HG03135 (cell line): Measurements from ENCODE around the gene ITPR2.
"Not testable (repeated sequence)": the region's sequence is repeated elsewhere in the genome, so short reads cannot be mapped to it uniquely, and the experiment has no call there.

ENCODE experiments used
- ATAC-seq: cut with Tn5 transposase; IDR thresholded peaks from one replicate; pipeline ENCODE4 v1.9.1; 2021; ENCODE audit warnings: mild to moderate bottlenecking, moderate library complexity; ENCODE audit not compliant: unreplicated experiment

ITPR2 gene

GRCh38 chr12:26767116-26767515 is 65.9 kb downstream of the ITPR2 start:
- ATAC-seq, result no peak

GRCh38 chr12:26762186-26762585 is 70.8 kb downstream of the ITPR2 start:
- ATAC-seq, result no peak

GRCh38 chr12:26761775-26762174 is 71.2 kb downstream of the ITPR2 start:
- ATAC-seq, result no peak

DNA sequence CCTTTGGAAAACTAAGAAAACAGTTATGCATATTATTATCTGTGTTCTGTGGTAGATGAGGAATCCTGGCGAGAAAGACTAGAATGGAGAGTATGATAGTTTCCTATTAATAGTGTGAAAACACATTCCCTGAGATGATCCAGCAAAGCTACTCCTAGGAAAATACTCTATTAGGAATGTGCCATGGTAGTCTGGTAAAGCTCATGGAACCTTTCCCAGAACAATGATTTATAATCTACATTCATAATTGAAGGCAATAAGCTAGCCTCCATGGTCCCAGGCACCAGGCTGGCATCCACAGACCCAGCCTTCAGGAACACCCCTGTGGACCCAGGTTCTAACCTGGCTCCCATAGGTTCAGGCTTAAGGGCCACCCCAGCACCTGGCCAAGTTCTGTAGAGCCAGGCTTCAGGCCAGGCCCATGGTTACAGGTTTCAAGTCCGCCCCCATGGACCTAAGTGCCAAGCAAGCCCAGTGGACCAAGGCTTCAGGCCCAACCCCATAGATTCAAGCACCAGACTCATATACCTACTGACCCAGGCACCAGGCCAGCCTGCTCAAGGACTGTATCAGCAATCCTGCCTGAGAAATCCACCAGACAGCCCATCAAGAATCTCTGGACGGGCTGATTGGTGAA is 72.2 kb downstream of the ITPR2 start:
- no peak for ATAC-seq

- not testable (repeated sequence) for ATAC-seq
Observed at GRCh38 chr12:26755362-26755761, 77.6 kb downstream of the ITPR2 start.

DNA sequence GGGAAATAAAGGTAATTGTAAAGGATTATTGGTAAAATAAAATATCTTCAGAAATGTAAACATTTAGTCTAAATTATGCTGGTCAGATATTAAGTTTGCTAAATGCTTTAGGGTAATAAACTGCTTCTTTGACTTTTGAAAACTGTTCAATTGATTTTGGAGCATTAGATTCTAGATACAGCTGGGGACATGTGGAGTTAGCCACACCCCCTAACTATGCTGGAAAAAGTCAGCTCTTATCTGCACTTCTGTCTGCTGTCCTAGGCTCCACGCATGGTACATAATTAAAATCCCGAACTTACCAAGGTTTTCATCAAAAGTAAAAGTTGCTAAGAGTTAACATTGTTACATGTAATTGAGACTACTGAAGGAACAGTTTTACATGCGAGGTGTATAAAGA is 78.8 kb downstream of the ITPR2 start:
- no peak for ATAC-seq

- no peak for ATAC-seq
Observed at GRCh38 chr12:26751179-26751578, 81.8 kb downstream of the ITPR2 start.

- peak; percentile 43 for ATAC-seq
Observed at GRCh38 chr12:26750531-26751175, 82.3 kb downstream of the ITPR2 start.

DNA sequence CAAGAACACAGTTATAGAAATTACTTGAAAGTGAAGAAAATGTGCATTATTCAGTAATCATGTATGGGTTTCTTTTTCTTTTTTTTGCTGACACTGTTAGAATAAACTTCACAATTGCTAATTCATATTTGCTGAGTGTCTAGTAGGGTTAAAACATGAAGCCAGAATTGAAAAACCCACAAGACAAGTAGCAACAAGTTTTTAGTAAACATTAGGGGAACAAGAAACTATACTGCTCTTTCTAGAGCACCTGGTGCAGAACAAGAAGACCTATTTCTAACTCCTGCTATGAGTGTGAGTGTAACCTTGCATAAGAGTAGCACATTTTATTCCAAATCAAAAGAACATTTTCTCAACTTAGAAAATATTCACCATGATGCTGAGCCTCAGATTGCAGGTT is 83.2 kb downstream of the ITPR2 start:
- ATAC-seq, result peak; percentile 78

- ATAC-seq, result peak; percentile 37
Observed at GRCh38 chr12:26748741-26749431, 84.1 kb downstream of the ITPR2 start.

DNA sequence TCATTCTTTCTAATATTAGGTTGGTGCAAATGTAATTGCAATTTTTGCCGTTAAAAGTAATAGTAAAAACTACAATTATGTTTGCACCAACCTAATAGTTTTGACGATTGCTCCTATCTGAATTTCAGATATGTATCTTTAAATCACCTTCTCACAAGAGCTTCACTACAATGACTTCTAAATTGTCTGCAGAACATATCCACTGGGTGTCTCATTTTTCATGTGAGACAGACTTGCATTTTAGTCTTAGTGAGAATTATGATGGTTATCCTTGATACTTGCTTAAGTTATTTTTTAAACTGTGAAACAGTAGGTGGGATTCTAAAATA is 84.6 kb downstream of the ITPR2 start:
- peak; percentile 3 for ATAC-seq

- ATAC-seq, result no peak
Observed at GRCh38 chr12:26746121-26746714, 86.8 kb downstream of the ITPR2 start.

- ATAC-seq, result no peak
Observed at GRCh38 chr12:26744697-26745440, 88.1 kb downstream of the ITPR2 start.

DNA sequence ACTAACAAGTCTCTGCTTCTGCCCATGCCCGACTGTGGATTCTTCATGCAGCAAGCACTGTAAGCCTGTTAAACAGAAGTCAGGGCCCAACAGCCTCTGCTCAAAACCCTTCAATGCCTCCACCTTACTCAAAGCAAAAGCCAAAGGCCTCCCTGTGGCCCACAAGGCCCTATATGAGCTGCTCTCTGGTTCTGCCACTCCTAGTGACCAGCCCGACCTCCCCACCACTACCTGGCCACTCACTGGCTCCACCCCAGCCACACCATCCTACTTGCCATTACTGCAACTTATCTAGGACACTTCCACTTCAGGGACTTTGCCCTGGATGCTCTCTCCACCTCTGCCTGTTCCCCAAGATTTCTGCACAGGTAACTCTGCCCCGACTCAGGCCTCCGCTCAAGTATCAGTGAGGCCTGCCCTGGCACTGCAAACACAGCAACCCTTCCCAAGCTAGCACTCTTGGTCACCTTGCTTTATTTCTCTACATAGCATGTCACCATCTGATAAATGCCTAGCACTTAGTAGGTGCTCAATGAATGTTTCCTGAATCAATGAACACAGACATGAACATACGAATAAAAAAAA is 88.9 kb downstream of the ITPR2 start:
- no peak for ATAC-seq

GRCh38 chr12:26741584-26742227 is 91.3 kb downstream of the ITPR2 start:
- no peak for ATAC-seq

DNA sequence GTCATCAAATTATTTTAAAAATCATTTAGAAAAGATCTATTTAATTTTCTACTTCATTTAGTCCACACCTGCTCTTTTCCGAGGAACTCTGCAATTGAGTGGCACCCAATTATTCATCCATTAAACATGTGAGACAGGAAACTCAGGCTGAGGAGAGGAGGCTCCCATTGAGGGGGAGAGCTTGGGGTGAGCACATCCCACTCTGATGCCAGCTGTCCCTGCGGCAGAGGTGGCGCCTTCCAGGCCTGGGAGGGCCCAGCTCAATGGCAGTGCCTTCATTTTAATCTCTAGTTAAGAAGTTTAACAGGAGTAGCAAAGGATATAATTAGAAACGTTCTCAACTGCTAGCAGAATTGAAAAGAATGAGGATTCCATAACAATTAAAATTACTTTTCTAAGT is 92.0 kb downstream of the ITPR2 start:
- ATAC-seq, result no peak

DNA sequence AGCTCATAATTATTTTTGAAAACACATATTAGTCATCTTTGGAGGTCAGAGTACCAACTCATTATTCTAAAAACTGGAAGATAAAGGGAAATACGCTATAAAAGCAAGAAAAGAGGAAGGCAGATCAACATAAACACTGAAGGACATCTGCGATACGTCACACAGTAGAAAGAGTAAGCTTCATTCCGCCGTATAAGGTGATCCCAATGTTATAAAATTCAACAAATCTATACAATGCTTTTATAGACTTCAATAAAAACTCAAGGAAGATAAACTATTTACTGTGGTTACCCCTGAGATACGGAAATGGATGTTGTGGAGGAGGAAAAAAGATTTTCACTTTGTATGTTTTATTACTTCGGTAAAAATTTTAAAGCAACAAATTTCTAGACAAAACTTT is 92.6 kb downstream of the ITPR2 start:
- ATAC-seq, result no peak

DNA sequence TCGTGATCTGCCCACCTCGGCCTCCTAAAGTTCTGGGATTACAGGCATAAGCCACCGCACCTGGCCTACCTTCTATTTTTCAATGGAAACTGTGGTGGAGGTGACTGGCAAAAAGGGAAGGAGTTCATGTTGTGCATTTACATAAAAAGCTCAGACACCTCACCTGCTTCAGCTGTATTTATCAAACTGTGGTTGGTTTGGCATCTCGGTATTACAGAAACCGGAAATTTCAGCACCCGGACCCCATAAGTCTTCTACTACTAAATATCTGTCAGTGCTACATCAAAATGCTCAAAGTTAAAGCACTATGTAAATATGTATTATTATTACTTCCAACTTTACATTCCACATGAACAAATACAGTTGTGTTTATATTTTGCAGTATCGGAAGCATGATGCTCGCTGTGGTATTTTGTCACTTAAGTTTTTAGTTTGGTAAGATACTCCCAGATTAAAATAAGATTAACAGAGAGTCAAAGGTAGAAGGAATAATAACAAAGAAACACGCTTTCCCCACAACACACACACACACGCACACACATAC is 95.4 kb downstream of the ITPR2 start:
- ATAC-seq, result no peak

GRCh38 chr12:26736563-26737486 is 96.2 kb downstream of the ITPR2 start:
- no peak for ATAC-seq
